Astrocyte (in vitro differentiated cells and primary cell): ENCODE results near the gene TMEM14A. TPM values are rescaled to one million over a fixed set of nuclear protein-coding genes. Genes with fewer than 3 reads are reported as not detected.

ENCODE experiments used
- DNase-seq: peaks from one replicate; pipeline ENCODE4 v3.0.0-alpha.2; 2010; ENCODE audit warnings: low read depth
- FAIRE-seq: peaks from 2 replicates; lab custom pipeline; 2011; peaks lifted over from hg19 to GRCh38; lab: Jason Lieb, UNC
- H2AFZ ChIP-seq: 2 replicates; pipeline ENCODE4 v1.6.0; 2012; ENCODE audit warnings: low read depth, low read length, inconsistent platforms
- H3K27ac ChIP-seq: 2 replicates; pipeline ENCODE4 v1.5.1; 2011; ENCODE audit warnings: low read depth, low read length, inconsistent platforms
- H3K27me3 ChIP-seq: 2 replicates; pipeline ENCODE4 v1.6.0; 2011; ENCODE audit warnings: low read length, inconsistent platforms; ENCODE audit not compliant: insufficient read depth
- H3K36me3 ChIP-seq: 2 replicates; pipeline ENCODE4 v1.5.1; 2011; ENCODE audit warnings: low read length, inconsistent platforms; ENCODE audit not compliant: insufficient read depth
- H3K4me1 ChIP-seq: 2 replicates; pipeline ENCODE4 v1.5.1; 2011; ENCODE audit warnings: low read length, inconsistent platforms; ENCODE audit not compliant: insufficient read depth
- H3K4me2 ChIP-seq: 2 replicates; pipeline ENCODE4 v1.6.0; 2012; ENCODE audit warnings: low read length, inconsistent platforms
- H3K4me3 ChIP-seq: 2 replicates; pipeline ENCODE4 v1.5.1; 2011; ENCODE audit warnings: low read depth, mild to moderate bottlenecking, low read length, inconsistent platforms; ENCODE audit not compliant: insufficient read depth
- H3K79me2 ChIP-seq: 2 replicates; pipeline ENCODE4 v1.6.0; 2012; ENCODE audit warnings: mild to moderate bottlenecking, low read length, inconsistent platforms; ENCODE audit not compliant: insufficient read depth
- H3K9ac ChIP-seq: 2 replicates; pipeline ENCODE4 v1.6.0; 2012; ENCODE audit warnings: mild to moderate bottlenecking, low read length, inconsistent platforms
- H3K9me3 ChIP-seq: 2 replicates; pipeline ENCODE4 v1.5.1; 2012; ENCODE audit warnings: low read depth, mild to moderate bottlenecking, low read length, inconsistent platforms; ENCODE audit not compliant: insufficient read depth
- H4K20me1 ChIP-seq: 2 replicates; pipeline ENCODE4 v1.6.0; 2012; ENCODE audit warnings: low read length, inconsistent platforms; ENCODE audit not compliant: insufficient read depth
- H3K27ac Mint-ChIP-seq: one replicate; pipeline ENCODE4 v1.8.0; 2021; ENCODE audit warnings: mild to moderate bottlenecking, mixed read lengths; ENCODE audit not compliant: unreplicated experiment
- H3K27me3 Mint-ChIP-seq: one replicate; pipeline ENCODE4 v1.8.0; 2021; ENCODE audit warnings: low read depth, mixed read lengths; ENCODE audit not compliant: unreplicated experiment
- H3K36me3 Mint-ChIP-seq: one replicate; pipeline ENCODE4 v1.8.0; 2021; ENCODE audit warnings: low read depth, mixed read lengths; ENCODE audit not compliant: unreplicated experiment
- H3K4me1 Mint-ChIP-seq: one replicate; pipeline ENCODE4 v1.8.0; 2021; ENCODE audit warnings: low read depth, mixed read lengths; ENCODE audit not compliant: unreplicated experiment
- H3K4me3 Mint-ChIP-seq: one replicate; pipeline ENCODE4 v1.8.0; 2021; ENCODE audit warnings: mild to moderate bottlenecking, moderate library complexity, mixed read lengths; ENCODE audit not compliant: unreplicated experiment
- H3K9me3 Mint-ChIP-seq: one replicate; pipeline ENCODE4 v1.8.0; 2021; ENCODE audit warnings: mild to moderate bottlenecking, mixed read lengths; ENCODE audit not compliant: unreplicated experiment
- CTCF ChIP-seq: IDR thresholded peaks from 2 replicates; pipeline ENCODE4 v1.5.1; 2011; ENCODE audit warnings: low read depth, mild to moderate bottlenecking, inconsistent platforms, low read length, moderate library complexity; ENCODE audit not compliant: insufficient read depth
- EZH2 ChIP-seq: IDR thresholded peaks from 2 replicates; pipeline ENCODE4 v1.6.1; 2012; ENCODE audit warnings: mild to moderate bottlenecking, low read length, inconsistent platforms; ENCODE audit not compliant: insufficient read depth
- total RNA-seq: library from RNA; stranded (reverse); gene quantifications from 2 replicates; pipeline ENCODE4 v1.2.1, GENCODE V29; 2021

TMEM14A gene
- total RNA-seq, 1 donor from 2014 or later: 29.7 TPM

DNA sequence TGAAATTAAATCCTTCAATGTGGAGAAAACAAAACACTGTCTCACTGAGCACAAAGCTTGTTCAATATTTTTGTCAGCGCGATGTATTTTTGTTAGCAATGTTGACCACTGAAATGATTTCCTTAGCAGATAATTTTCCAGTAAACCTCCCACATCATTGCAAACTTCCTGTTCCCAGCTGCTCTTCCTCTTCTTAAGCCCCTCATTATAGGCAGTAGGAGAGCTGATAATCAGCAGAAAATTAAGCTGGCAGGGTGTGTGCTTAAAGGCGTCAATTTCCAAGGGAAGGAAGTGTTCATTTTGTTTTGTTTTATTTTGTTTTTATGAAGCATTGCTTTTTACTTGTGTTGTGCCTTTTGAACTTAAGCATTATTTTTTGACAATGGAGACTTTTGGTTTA, 29.1 kb upstream of the TMEM14A start:
- Histone ChIP-seq H3K4me3 (no peak overlapping the region), H3K9ac (no peak overlapping the region), H3K4me2 (no peak overlapping the region), H3K36me3 (no peaks in the 10 kb centered on the region), H3K4me1 (peaks cover 2% of the 10 kb centered on the region), H3K79me2 (no peaks in the 10 kb centered on the region), H3K27me3 (no peaks in the 10 kb centered on the region), H3K9me3 (no peaks in the 10 kb centered on the region), H3K27ac (no peak overlapping the region), H4K20me1 (no peaks in the 10 kb centered on the region), H2AFZ (no peak overlapping the region)
- Mint-ChIP-seq H3K27me3 (no peaks in the 10 kb centered on the region), H3K9me3 (peaks cover 3% of the 10 kb centered on the region), H3K27ac (no peak overlapping the region), H3K4me1 (peaks cover 29% of the 10 kb centered on the region), H3K36me3 (no peaks in the 10 kb centered on the region), H3K4me3 (no peak overlapping the region)
- DNase-seq (no peak), FAIRE-seq (no peak)
- no peak for TF ChIP-seq CTCF
- no peak for TF ChIP-seq EZH2

DNA sequence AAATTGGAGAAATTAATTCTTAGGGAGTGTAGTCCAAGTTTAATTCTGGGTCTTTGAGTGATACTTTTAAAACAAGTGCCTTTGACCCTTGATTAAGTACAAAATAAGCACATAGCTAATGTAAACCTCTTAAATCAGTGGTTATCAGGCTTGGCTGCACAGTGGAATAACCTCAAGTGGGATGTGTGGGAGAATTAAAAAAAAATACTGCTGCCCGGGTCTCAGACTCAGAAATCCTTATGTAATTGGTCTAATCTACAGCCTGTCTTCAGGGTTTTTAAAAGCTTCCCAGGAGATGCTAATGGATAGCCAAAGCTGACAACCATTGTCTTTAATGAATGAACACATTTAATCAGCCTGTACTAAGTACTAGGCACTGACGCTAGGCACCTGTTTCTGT, 28.5 kb upstream of the TMEM14A start:
- no peak for FAIRE-seq
- peaks cover 3% of the 10 kb centered on the region for H3K9me3 Mint-ChIP-seq
- H3K79me2 ChIP-seq: no peaks in the 10 kb centered on the region

More for the DNA sequence above, 28.5 kb upstream of the TMEM14A start:
- Mint-ChIP-seq H3K4me1 (peaks cover 34% of the 10 kb centered on the region), H3K4me3 (no peak overlapping the region), H3K27me3 (no peaks in the 10 kb centered on the region), H3K27ac (no peak overlapping the region), H3K36me3 (no peaks in the 10 kb centered on the region)
- TF ChIP-seq CTCF (no peak), EZH2 (no peak)
- Histone ChIP-seq H3K27me3 (no peaks in the 10 kb centered on the region), H3K9me3 (no peaks in the 10 kb centered on the region), H3K4me3 (no peak overlapping the region), H3K4me1 (peaks cover 2% of the 10 kb centered on the region), H3K9ac (no peak overlapping the region), H3K36me3 (no peaks in the 10 kb centered on the region), H2AFZ (no peak overlapping the region), H3K27ac (no peak overlapping the region), H3K4me2 (no peak overlapping the region), H4K20me1 (no peaks in the 10 kb centered on the region)
- DNase-seq: no peak
